Hindlimb muscle (tissue), 1 donor: ENCODE measurements around the gene SPECC1L. TPM values are rescaled to one million over a fixed set of nuclear protein-coding genes. Genes with fewer than 3 reads are reported as not detected.

ENCODE experiments used
- DNase-seq: peaks from one replicate; pipeline ENCODE4 v3.0.0-alpha.2; 2013
- polyA plus RNA-seq: library from polyadenylated mRNA; unstranded; fragments of 120-200 nt; gene quantifications from one replicate; pipeline ENCODE4 v1.2.1, GENCODE V29; 2013; ENCODE audit not compliant: insufficient read length

The SPECC1L gene
- polyA plus RNA-seq, 1 donor, result 24.1 TPM

GRCh38 chr22:24444251-24444650 is 173.6 kb downstream of the SPECC1L start:
- DNase-seq, result no peak

- no peak for DNase-seq
Measured at GRCh38 chr22:24444729-24445466, 174.3 kb downstream of the SPECC1L start.

- DNase-seq, result no peak
Measured at GRCh38 chr22:24445481-24446259, 175.0 kb downstream of the SPECC1L start.

GRCh38 chr22:24446260-24446611 is 175.6 kb downstream of the SPECC1L start:
- no peak for DNase-seq

- DNase-seq, result no peak
Measured at GRCh38 chr22:24450610-24451009, 180.0 kb downstream of the SPECC1L start.

GRCh38 chr22:24451162-24451561 is 180.5 kb downstream of the SPECC1L start:
- no peak for DNase-seq

- no peak for DNase-seq
Measured at GRCh38 chr22:24453853-24454252, 183.2 kb downstream of the SPECC1L start.

- no peak for DNase-seq
Measured at GRCh38 chr22:24455039-24455438, 184.4 kb downstream of the SPECC1L start.

- no peak for DNase-seq
Measured at GRCh38 chr22:24455751-24456426, 185.3 kb downstream of the SPECC1L start.

GRCh38 chr22:24457894-24458420 is 187.3 kb downstream of the SPECC1L start:
- DNase-seq, result no peak

GRCh38 chr22:24459911-24460310 is 189.3 kb downstream of the SPECC1L start:
- DNase-seq, result no peak

- DNase-seq, result no peak
Measured at GRCh38 chr22:24460418-24461089, 189.9 kb downstream of the SPECC1L start.

- no peak for DNase-seq
Measured at GRCh38 chr22:24463071-24463760, 192.6 kb downstream of the SPECC1L start.

- no peak for DNase-seq
Measured at GRCh38 chr22:24465566-24465965, 194.9 kb downstream of the SPECC1L start.

- DNase-seq, result no peak
Measured at GRCh38 chr22:24465975-24466374, 195.3 kb downstream of the SPECC1L start.

GRCh38 chr22:24466716-24467328 is 196.2 kb downstream of the SPECC1L start:
- DNase-seq, result peak; percentile 53

- DNase-seq, result no peak
Measured at GRCh38 chr22:24467340-24467739, 196.7 kb downstream of the SPECC1L start.
